Measurements from ENCODE around the gene EHMT1.

Gene EHMT1

GRCh38 chr9:137786511-137786920 lies 167.7 kb downstream of the EHMT1 start:
- Histone ChIP-seq H3F3A (ENCODE audit: insufficient read depth) (no peaks in the 10 kb centered on the region), H3K79me2 (ENCODE audit: insufficient read depth, low read length) (no peaks in the 10 kb centered on the region), H2AFZ (ENCODE audit: low read depth, low read length, severe bottlenecking) (no peak overlapping the region), H3K9me2 (replicated peaks; ENCODE audit: insufficient read depth, low read length) (no peaks in the 10 kb centered on the region), H3K36me3 (ENCODE audit: low read length) (peaks cover 15% of the 10 kb centered on the region; the same call in 1 of the 2 replicates), H4K20me1 (ENCODE audit: low read depth, low read length) (no peaks in the 10 kb centered on the region), H3K27me3 (ENCODE audit: low read length) (no peaks in the 10 kb centered on the region), H3K27ac (ENCODE audit: low read depth, low read length) (no peak overlapping the region), H3K9me3 (ENCODE audit: insufficient read depth, low read length) (no peaks in the 10 kb centered on the region), H3K4me3 (ENCODE audit: insufficient read depth, low read length, poor library complexity, severe bottlenecking) (no peak overlapping the region), H3K9ac (ENCODE audit: low read length) (no peak overlapping the region), H3K4me2 (ENCODE audit: low read depth, low read length, poor library complexity, severe bottlenecking) (no peak overlapping the region)
- TF ChIP-seq EZH2phosphoT487 (conservative IDR thresholded peaks at IDR 0.05; ENCODE audit: low read length): no peak
- no peak for TF ChIP-seq CTCF (IDR thresholded peaks at IDR 0.05; ENCODE audit: insufficient read depth, low read length, poor library complexity, severe bottlenecking)

GRCh38 chr9:137787381-137787780 lies 168.6 kb downstream of the EHMT1 start:
- H3K36me3 ChIP-seq (ENCODE audit: low read length): peaks cover 20% of the 10 kb centered on the region; the same call in 1 of the 2 replicates

GRCh38 chr9:137787786-137788505 lies 169.1 kb downstream of the EHMT1 start:
- TF ChIP-seq CTCF (IDR thresholded peaks at IDR 0.05; ENCODE audit: insufficient read depth, low read length, poor library complexity, severe bottlenecking) (no peak), EZH2phosphoT487 (conservative IDR thresholded peaks at IDR 0.05; ENCODE audit: low read length) (no peak)
- H2AFZ ChIP-seq (ENCODE audit: low read depth, low read length, severe bottlenecking): no peak overlapping the region
- H3K9ac ChIP-seq (ENCODE audit: low read length): no peak overlapping the region
- peaks cover 21% of the 10 kb centered on the region; the same call in 1 of the 2 replicates for H3K36me3 ChIP-seq (ENCODE audit: low read length)
- no peaks in the 10 kb centered on the region for H3K27me3 ChIP-seq (ENCODE audit: low read length)
- H3K79me2 ChIP-seq (ENCODE audit: insufficient read depth, low read length): no peaks in the 10 kb centered on the region
- no peaks in the 10 kb centered on the region for H3F3A ChIP-seq (ENCODE audit: insufficient read depth)
- H3K4me3 ChIP-seq (ENCODE audit: insufficient read depth, low read length, poor library complexity, severe bottlenecking): no peak overlapping the region
- H3K27ac ChIP-seq (ENCODE audit: low read depth, low read length): no peak overlapping the region
- no peak overlapping the region for H3K4me2 ChIP-seq (ENCODE audit: low read depth, low read length, poor library complexity, severe bottlenecking)
- no peaks in the 10 kb centered on the region for H3K9me2 ChIP-seq (replicated peaks; ENCODE audit: insufficient read depth, low read length)
- no peaks in the 10 kb centered on the region for H4K20me1 ChIP-seq (ENCODE audit: low read depth, low read length)
- no peaks in the 10 kb centered on the region for H3K9me3 ChIP-seq (ENCODE audit: insufficient read depth, low read length)

More at GRCh38 chr9:137787381-137787780, 168.6 kb downstream of the EHMT1 start:
- no peaks in the 10 kb centered on the region for H3K9me2 ChIP-seq (replicated peaks; ENCODE audit: insufficient read depth, low read length)
- H3K27ac ChIP-seq (ENCODE audit: low read depth, low read length): no peak overlapping the region
- no peak overlapping the region for H3K4me2 ChIP-seq (ENCODE audit: low read depth, low read length, poor library complexity, severe bottlenecking)
- no peaks in the 10 kb centered on the region for H3K79me2 ChIP-seq (ENCODE audit: insufficient read depth, low read length)
- no peaks in the 10 kb centered on the region for H3F3A ChIP-seq (ENCODE audit: insufficient read depth)
- no peaks in the 10 kb centered on the region for H3K27me3 ChIP-seq (ENCODE audit: low read length)
- no peaks in the 10 kb centered on the region for H4K20me1 ChIP-seq (ENCODE audit: low read depth, low read length)
- no peak overlapping the region for H2AFZ ChIP-seq (ENCODE audit: low read depth, low read length, severe bottlenecking)
- H3K9ac ChIP-seq (ENCODE audit: low read length): no peak overlapping the region
- no peak for TF ChIP-seq CTCF (IDR thresholded peaks at IDR 0.05; ENCODE audit: insufficient read depth, low read length, poor library complexity, severe bottlenecking)
- TF ChIP-seq EZH2phosphoT487 (conservative IDR thresholded peaks at IDR 0.05; ENCODE audit: low read length): no peak
- no peak overlapping the region for H3K4me3 ChIP-seq (ENCODE audit: insufficient read depth, low read length, poor library complexity, severe bottlenecking)
- no peaks in the 10 kb centered on the region for H3K9me3 ChIP-seq (ENCODE audit: insufficient read depth, low read length)

Data from SU-DHL-6 (cell line).